K562 (cell line): ENCODE data around the gene SRCAP. TPM values are rescaled to one million over a fixed set of nuclear protein-coding genes. Genes with fewer than 3 reads are reported as not detected.

Source experiments
- BCOR ChIP-seq: fragments of 450-650 bp; IDR thresholded peaks from 2 replicates; pipeline ENCODE4 v1.6.1; 2016
- BDP1 ChIP-seq: IDR thresholded peaks from 3 replicates; pipeline ENCODE4 v1.6.1; 2011; ENCODE audit not compliant: insufficient read length, insufficient read depth
- CREB1 ChIP-seq, 2 experiments: sonication (generic) in 1 of 2; formaldehyde crosslinking in 1 of 2; IDR thresholded peaks; 2 replicates each; pipeline versions ENCODE4 v1.6.1 to v1.8.0; 2012 to 2022; ENCODE audit warnings: inconsistent platforms in 1 of 2, mild to moderate bottlenecking in 1 of 2, missing genetic modification reagents in 1 of 2, moderate library complexity in 1 of 2
- ETV5 ChIP-seq: sonication (generic); formaldehyde crosslinking; IDR thresholded peaks from 2 replicates; pipeline ENCODE4 v1.4.0; 2020; ENCODE audit warnings: low read depth, mild to moderate bottlenecking, missing genetic modification reagents
- NCOA4 ChIP-seq: fragments of 450-650 bp; IDR thresholded peaks from 2 replicates; pipeline ENCODE4 v1.6.1; 2018; ENCODE audit warnings: mild to moderate bottlenecking; ENCODE audit not compliant: partially characterized antibody
- NONO ChIP-seq, 2 experiments: fragments of 200-400 bp in 1 of 2; fragments of 450-650 bp in 1 of 2; formaldehyde crosslinking in 1 of 2; IDR thresholded peaks; 2 replicates each; pipeline ENCODE4 v1.6.1; 2017; ENCODE audit warnings: low read depth in 2 of 2, mild to moderate bottlenecking in 2 of 2, moderate library complexity in 2 of 2, low read length in 1 of 2
- NR2F6 ChIP-seq: fragments of 450-650 bp; formaldehyde crosslinking; IDR thresholded peaks from 2 replicates; pipeline ENCODE4 v1.4.0; 2020; ENCODE audit warnings: mild to moderate bottlenecking
- PPARD ChIP-seq: fragments of 250-450 bp; sonication (Bioruptor Pico); IDR thresholded peaks from 2 replicates; pipeline ENCODE4 v1.8.0; 2022; ENCODE audit warnings: inconsistent platforms, mild to moderate bottlenecking, moderate library complexity
- RBM25 ChIP-seq: fragments of 200-400 bp; formaldehyde crosslinking; IDR thresholded peaks from 2 replicates; pipeline ENCODE4 v1.6.1; 2018; ENCODE audit warnings: low read length, low read depth, moderate library complexity; ENCODE audit not compliant: severe bottlenecking
- SMAD1 ChIP-seq: fragments of 150-350 bp; IDR thresholded peaks from 2 replicates; pipeline ENCODE4 v1.6.1; 2014; ENCODE audit warnings: low read length, low read depth; ENCODE audit not compliant: partially characterized antibody
- SREBF1 ChIP-seq: fragments of 150-350 bp; IDR thresholded peaks from 2 replicates; pipeline ENCODE4 v1.6.1; 2014; ENCODE audit warnings: antibody characterized with exemption, low read depth, low read length, borderline replicate concordance
- TAF1 ChIP-seq: IDR thresholded peaks from 2 replicates; pipeline ENCODE4 v1.6.1; 2011; ENCODE audit warnings: mild to moderate bottlenecking, low read length, moderate library complexity; ENCODE audit not compliant: insufficient read depth, control insufficient read depth, severe bottlenecking; ENCODE audit errors: extremely low read depth
- ZFP30 ChIP-seq: fragments of 250-450 bp; sonication (Bioruptor Pico); IDR thresholded peaks from 2 replicates; pipeline ENCODE4 v1.8.0; 2022; ENCODE audit warnings: moderate library complexity, mild to moderate bottlenecking, inconsistent platforms, borderline replicate concordance
- ZKSCAN3 ChIP-seq: fragments of 250-450 bp; sonication (Bioruptor Pico); IDR thresholded peaks from 2 replicates; pipeline ENCODE4 v1.4.0; 2020
- ZNF764 ChIP-seq: fragments of 250-450 bp; sonication (Bioruptor Pico); IDR thresholded peaks from 2 replicates; pipeline ENCODE4 v1.4.0; 2020; ENCODE audit warnings: low read depth, mild to moderate bottlenecking, moderate library complexity
- ZNF766 ChIP-seq: fragments of 200-800 bp; sonication (Bioruptor generic); conservative IDR thresholded peaks from 2 replicates; pipeline ENCODE4 v1.6.1; 2016; ENCODE audit warnings: missing genetic modification characterization, missing compliant biosample characterization
- polyA plus RNA-seq, 8 experiments: library from polyadenylated mRNA; depleted of rRNA in 4 of 8; stranded (reverse) in 5 of 8; unstranded in 3 of 8; fragments of >200 nt; fragmentation: Nextera tagmentation in 2 of 8; fragmentation: Illumina TruSeq in 1 of 8; extraction: Ambion mirVana in 2 of 8; extraction: Trizol in 1 of 8; gene quantifications; 2 replicates each; pipeline versions ENCODE4 v1.2.1 to v1.2.3, GENCODE V29; 2011 to 2014; ENCODE audit warnings: inconsistent platforms in 1 of 8, missing spikeins in 1 of 8
- total RNA-seq, 7 experiments: library from RNA; depleted of rRNA in 6 of 7; stranded (reverse); fragments of >200 nt in 6 of 7; fragmentation: Illumina TruSeq in 2 of 7; extraction: Trizol in 2 of 7; gene quantifications; 2 replicates each; pipeline versions ENCODE4 v1.2.1 to v1.2.3, GENCODE V29; 2011 to 2021; ENCODE audit warnings: low replicate concordance in 1 of 7
- TF ChIP-seq, protein P1 (sequence below): sonication (generic); formaldehyde crosslinking; IDR thresholded peaks from 2 replicates; pipeline ENCODE4 v1.5.0; 2020; ENCODE audit warnings: missing genetic modification reagents
- TF ChIP-seq, protein P2 (sequence below): fragments of 250-450 bp; sonication (Bioruptor Pico); IDR thresholded peaks from 2 replicates; pipeline ENCODE4 v1.5.0; 2022; ENCODE audit warnings: mild to moderate bottlenecking
- TF ChIP-seq, protein P3 (sequence below), 2 experiments: fragments of 450-650 bp; IDR thresholded peaks; 2 replicates each; pipeline ENCODE4 v1.6.1; 2018; ENCODE audit warnings: mild to moderate bottlenecking in 2 of 2, low read depth in 1 of 2; ENCODE audit not compliant: partially characterized antibody in 2 of 2

The SRCAP gene
- total and polyA plus RNA-seq, 9 of the 15 experiments (the other 6 are each of a cell fraction or from before 2014, with no cell fraction given): 0.21 to 62.6 (median 5.8) TPM

DNA sequence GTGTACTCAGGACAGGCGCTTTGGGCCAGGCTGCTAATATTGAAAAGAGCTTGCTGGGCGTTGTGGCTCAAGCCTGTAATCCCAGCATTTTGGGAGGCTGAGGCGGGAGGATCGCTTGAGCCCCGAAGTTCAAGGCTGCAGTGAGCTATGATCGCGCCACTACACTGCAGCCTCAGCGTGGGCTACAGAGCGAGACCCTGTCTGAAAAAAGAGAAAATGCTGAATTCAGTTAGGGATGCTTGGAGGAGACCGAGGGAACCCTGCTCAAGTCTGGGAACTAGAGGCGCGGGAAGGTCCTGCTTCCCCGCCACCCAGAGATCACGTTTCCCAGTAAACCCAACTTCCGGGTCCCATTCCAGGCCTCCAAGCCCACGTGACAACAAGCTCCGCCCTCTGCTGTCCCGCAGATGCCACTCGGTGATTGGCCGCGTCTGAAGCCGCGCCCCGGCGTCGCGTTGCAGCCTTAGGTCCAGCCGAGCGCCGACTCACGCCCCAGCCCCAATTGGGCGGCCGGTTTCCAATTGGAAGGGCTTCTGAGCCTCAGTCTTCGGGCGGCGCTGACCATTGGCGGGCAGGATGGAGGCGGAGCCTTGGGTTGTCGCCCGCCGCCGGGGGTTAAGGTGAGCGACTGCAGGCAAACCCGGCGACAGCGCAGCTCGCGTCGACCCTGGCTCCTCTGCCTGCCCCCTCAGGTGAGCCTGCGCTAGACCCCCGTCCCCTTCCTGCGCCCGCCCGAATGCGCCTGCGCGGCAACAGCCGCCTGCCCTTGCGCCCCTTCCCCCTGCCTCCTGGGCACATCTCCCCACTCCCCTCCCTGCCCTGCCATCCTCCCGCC lies 49.0 kb downstream of the SRCAP start, which contains the start of gene PHKG2 (continued):
- TF ChIP-seq TAF1 (peak; percentile 92), ZFP30 (CRISPR knock-in tag) (no peak), RBM25 (peak; percentile 85), NR2F6 (CRISPR knock-in tag) (0 out of 2 replicates have a peak, but pooled peaks have one; percentile 21), ZNF766 (CRISPR knock-in tag) (no peak), SMAD1 (peak; percentile 60), SREBF1 (0 out of 2 replicates have a peak, but pooled peaks have one; percentile 12), BDP1 (no peak), PPARD (CRISPR knock-in tag) (no peak), ZNF764 (no peak), NCOA4 (no peak), ZKSCAN3 (CRISPR knock-in tag) (no peak), BCOR (0 out of 2 replicates have a peak, but pooled peaks have one; percentile 55), ETV5 (no peak), NONO (IDR thresholded peaks at IDR 0.05; ENCODE audit: low read depth in 2 of 2, low read length in 1 of 2) (0 out of 4 replicates have a peak, but pooled peaks of 1 of the 2 experiments have one; percentile 37), CREB1 (IDR thresholded peaks at IDR 0.05) (peak; percentile 69), CREB1 (CRISPR knock-in tag; IDR thresholded peaks at IDR 0.05) (peak; percentile 83)
- TF ChIP-seq, protein P1, sequence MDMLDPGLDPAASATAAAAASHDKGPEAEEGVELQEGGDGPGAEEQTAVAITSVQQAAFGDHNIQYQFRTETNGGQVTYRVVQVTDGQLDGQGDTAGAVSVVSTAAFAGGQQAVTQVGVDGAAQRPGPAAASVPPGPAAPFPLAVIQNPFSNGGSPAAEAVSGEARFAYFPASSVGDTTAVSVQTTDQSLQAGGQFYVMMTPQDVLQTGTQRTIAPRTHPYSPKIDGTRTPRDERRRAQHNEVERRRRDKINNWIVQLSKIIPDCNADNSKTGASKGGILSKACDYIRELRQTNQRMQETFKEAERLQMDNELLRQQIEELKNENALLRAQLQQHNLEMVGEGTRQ: peak; percentile 98
- TF ChIP-seq, protein P2, sequence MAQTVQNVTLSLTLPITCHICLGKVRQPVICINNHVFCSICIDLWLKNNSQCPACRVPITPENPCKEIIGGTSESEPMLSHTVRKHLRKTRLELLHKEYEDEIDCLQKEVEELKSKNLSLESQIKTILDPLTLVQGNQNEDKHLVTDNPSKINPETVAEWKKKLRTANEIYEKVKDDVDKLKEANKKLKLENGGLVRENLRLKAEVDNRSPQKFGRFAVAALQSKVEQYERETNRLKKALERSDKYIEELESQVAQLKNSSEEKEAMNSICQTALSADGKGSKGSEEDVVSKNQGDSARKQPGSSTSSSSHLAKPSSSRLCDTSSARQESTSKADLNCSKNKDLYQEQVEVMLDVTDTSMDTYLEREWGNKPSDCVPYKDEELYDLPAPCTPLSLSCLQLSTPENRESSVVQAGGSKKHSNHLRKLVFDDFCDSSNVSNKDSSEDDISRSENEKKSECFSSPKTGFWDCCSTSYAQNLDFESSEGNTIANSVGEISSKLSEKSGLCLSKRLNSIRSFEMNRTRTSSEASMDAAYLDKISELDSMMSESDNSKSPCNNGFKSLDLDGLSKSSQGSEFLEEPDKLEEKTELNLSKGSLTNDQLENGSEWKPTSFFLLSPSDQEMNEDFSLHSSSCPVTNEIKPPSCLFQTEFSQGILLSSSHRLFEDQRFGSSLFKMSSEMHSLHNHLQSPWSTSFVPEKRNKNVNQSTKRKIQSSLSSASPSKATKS (CRISPR knock-in tag): no peak
- TF ChIP-seq, protein P3, sequence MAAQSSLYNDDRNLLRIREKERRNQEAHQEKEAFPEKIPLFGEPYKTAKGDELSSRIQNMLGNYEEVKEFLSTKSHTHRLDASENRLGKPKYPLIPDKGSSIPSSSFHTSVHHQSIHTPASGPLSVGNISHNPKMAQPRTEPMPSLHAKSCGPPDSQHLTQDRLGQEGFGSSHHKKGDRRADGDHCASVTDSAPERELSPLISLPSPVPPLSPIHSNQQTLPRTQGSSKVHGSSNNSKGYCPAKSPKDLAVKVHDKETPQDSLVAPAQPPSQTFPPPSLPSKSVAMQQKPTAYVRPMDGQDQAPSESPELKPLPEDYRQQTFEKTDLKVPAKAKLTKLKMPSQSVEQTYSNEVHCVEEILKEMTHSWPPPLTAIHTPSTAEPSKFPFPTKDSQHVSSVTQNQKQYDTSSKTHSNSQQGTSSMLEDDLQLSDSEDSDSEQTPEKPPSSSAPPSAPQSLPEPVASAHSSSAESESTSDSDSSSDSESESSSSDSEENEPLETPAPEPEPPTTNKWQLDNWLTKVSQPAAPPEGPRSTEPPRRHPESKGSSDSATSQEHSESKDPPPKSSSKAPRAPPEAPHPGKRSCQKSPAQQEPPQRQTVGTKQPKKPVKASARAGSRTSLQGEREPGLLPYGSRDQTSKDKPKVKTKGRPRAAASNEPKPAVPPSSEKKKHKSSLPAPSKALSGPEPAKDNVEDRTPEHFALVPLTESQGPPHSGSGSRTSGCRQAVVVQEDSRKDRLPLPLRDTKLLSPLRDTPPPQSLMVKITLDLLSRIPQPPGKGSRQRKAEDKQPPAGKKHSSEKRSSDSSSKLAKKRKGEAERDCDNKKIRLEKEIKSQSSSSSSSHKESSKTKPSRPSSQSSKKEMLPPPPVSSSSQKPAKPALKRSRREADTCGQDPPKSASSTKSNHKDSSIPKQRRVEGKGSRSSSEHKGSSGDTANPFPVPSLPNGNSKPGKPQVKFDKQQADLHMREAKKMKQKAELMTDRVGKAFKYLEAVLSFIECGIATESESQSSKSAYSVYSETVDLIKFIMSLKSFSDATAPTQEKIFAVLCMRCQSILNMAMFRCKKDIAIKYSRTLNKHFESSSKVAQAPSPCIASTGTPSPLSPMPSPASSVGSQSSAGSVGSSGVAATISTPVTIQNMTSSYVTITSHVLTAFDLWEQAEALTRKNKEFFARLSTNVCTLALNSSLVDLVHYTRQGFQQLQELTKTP (IDR thresholded peaks at IDR 0.05; ENCODE audit: low read depth in 1 of 2, partially characterized antibody in 2 of 2): peak in 1 of 2 experiments; percentile 33
